ENCODE data around the gene TBXAS1.
"Not testable (repeated sequence)": the region's sequence is repeated elsewhere in the genome, so short reads cannot be mapped to it uniquely, and the experiment has no call there.

Gene TBXAS1

DNA sequence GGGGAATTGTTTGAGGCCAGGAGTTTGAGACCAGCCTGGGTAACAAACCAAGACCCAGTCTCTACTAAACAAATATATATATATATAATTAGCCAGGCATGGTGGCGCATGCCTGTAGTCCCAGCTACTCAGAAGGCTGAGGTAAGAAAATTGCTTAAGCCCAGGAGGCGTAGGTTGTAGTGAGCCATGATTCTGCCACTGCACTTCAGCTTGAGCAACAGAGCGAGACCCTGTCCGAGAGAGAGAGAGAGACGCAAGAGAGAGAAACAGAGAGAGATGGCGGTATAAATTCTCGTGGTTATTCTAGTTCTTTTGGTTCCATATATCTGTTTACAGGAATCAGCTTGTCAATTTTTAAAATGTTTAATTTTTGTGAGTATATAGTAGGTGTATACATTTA is 94.0 kb downstream of the TBXAS1 start:
- no peak for TF ChIP-seq CTCF (IDR thresholded peaks at IDR 0.05; ENCODE audit: low read depth, low read length)
- no peak overlapping the region for H3K4me3 ChIP-seq (ENCODE audit: low read depth, low read length)

DNA sequence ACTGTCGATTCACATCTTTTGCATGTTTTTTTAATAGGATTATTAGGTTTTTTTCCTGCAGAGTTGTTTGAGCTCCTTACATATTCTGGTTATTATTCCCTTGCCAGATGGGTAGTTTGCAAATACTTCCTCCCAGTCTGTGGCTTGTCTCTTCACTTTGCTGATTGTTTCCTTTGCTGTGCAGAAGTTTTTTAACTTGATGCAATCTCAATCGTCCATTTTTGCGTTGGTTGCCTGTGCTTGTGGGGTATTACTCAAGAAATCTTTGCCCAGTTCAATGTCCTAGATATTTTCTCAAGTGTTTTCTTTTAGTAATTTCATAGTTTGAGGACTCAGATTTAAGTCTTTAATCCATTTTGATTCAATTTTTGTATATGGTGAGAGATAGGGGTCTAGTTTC is 95.4 kb downstream of the TBXAS1 start:
- TF ChIP-seq CTCF (IDR thresholded peaks at IDR 0.05; ENCODE audit: low read depth, low read length), result no peak

GRCh38 chr7:139929221-139929620 is 100.2 kb downstream of the TBXAS1 start:
- not testable (repeated sequence) for H3K4me3 ChIP-seq (ENCODE audit: low read depth, low read length)

More for the DNA sequence above, 95.4 kb downstream of the TBXAS1 start:
- no peak overlapping the region for H3K4me3 ChIP-seq (ENCODE audit: low read depth, low read length)

GRCh38 chr7:139930286-139930965 is 101.4 kb downstream of the TBXAS1 start:
- no peak for TF ChIP-seq CTCF (IDR thresholded peaks at IDR 0.05; ENCODE audit: low read depth, low read length)
- no peak overlapping the region for H3K4me3 ChIP-seq (ENCODE audit: low read depth, low read length)

- no peak for TF ChIP-seq CTCF (IDR thresholded peaks at IDR 0.05; ENCODE audit: low read depth, low read length)
- no peak overlapping the region for H3K4me3 ChIP-seq (ENCODE audit: low read depth, low read length)
Measured at GRCh38 chr7:139931190-139931934, 102.3 kb downstream of the TBXAS1 start.

- TF ChIP-seq CTCF (IDR thresholded peaks at IDR 0.05; ENCODE audit: low read depth, low read length), result no peak
- no peak overlapping the region for H3K4me3 ChIP-seq (ENCODE audit: low read depth, low read length)
Measured at GRCh38 chr7:139932531-139932930, 103.5 kb downstream of the TBXAS1 start.

DNA sequence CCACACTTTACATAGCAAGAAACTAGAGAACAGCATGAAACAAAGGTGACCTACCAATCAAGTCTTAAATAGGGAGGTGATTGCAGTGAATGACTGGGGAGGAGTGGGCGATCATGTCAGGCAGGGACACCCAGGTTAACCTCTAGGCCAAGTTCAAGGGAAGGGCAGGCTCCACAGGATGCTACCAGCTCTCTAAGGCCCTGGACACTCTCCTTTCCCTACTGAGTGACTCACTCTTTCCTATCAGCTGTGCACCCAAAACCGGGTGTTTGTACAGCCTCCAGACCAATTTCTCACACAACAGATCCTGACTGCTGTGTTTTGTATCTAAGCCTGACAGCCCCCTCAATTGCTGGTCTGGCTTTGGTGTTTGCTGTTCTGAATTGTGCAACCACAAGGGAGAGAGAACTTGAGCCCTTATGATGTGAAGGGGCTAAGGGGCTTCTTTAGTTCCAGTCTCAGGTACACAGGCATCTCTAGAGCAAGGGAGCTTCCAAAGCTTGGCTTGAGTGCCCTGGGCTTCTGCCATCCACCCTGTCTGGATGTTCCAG is 107.8 kb downstream of the TBXAS1 start:
- H3K4me3 ChIP-seq (ENCODE audit: low read depth, low read length), result no peak overlapping the region
- TF ChIP-seq CTCF (IDR thresholded peaks at IDR 0.05; ENCODE audit: low read depth, low read length), result no peak

Data from WI38 (cell line).